Skeletal muscle tissue (tissue), 4 donors: Measurements from ENCODE around the gene KIF25. TPM values are rescaled to one million over a fixed set of nuclear protein-coding genes. Genes with fewer than 3 reads are reported as not detected.

ENCODE experiments used
- H3K27ac ChIP-seq: one replicate; pipeline ENCODE4 v1.7.0; 2013; ENCODE audit warnings: mild to moderate bottlenecking, low read depth, low read length, inconsistent platforms
- H3K27me3 ChIP-seq, 3 donors: one replicate each; pipeline ENCODE4 v1.7.0; 2013; ENCODE audit warnings: low read length in 3 of 3; ENCODE audit not compliant: control insufficient read depth in 3 of 3, insufficient read depth in 3 of 3
- H3K36me3 ChIP-seq, 3 donors: one replicate each; pipeline ENCODE4 v1.7.0; 2013; ENCODE audit warnings: low read length in 3 of 3; ENCODE audit not compliant: control insufficient read depth in 3 of 3, insufficient read depth in 3 of 3
- H3K4me1 ChIP-seq, 3 donors: one replicate each; pipeline ENCODE4 v1.7.0; 2013; ENCODE audit warnings: low read length in 3 of 3, mild to moderate bottlenecking in 3 of 3; ENCODE audit not compliant: control insufficient read depth in 3 of 3, insufficient read depth in 3 of 3
- H3K4me3 ChIP-seq, 3 donors: one replicate each; pipeline ENCODE4 v1.7.0; 2013; ENCODE audit warnings: low read length in 3 of 3
- H3K9ac ChIP-seq, 3 donors: one replicate each; pipeline ENCODE4 v1.7.0; 2013; ENCODE audit warnings: low read length in 3 of 3, mild to moderate bottlenecking in 3 of 3, moderate library complexity in 2 of 3, low read depth in 1 of 3
- H3K9me3 ChIP-seq, 3 donors: one replicate each; pipeline ENCODE4 v1.7.0; 2013; ENCODE audit warnings: low read length in 3 of 3; ENCODE audit not compliant: control insufficient read depth in 3 of 3
- total RNA-seq: library from RNA; depleted of rRNA; stranded (reverse); fragments of >200 nt; gene quantifications from one replicate; pipeline ENCODE4 v1.2.3, GENCODE V29; 2014
- donor health status: Osteomylitis.

Gene KIF25
- total RNA-seq, 1 donor from 2014 or later = not detected

DNA sequence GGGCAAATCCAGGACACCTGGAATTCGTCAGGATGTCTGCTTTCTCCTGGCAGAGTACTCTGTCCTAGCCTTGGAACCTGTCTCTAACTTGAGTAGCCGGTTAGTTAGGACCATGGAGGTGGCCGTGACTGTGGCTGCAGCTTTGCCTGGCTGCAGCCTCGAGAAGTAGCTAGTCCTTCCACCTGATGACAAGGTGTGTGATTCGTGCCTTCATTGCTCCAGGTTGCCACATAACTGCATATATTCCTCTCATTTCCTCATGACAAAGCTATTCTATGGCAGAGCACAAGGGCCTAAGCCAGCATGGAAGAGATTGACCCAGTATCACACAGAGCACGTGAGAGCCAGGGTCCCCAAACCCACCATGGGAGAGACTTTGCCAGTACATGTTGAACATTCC, 39.8 kb upstream of the KIF25 start:
- Histone ChIP-seq H3K9ac (no peak overlapping the region), H3K4me3 (no peak overlapping the region), H3K27me3 (no peaks in the 10 kb centered on the region), H3K4me1 (peaks cover 0 to 7% (median 0%) of the 10 kb centered on the region in 3 donors), H3K36me3 (peaks cover 2 to 10% (median 3%) of the 10 kb centered on the region in 3 donors), H3K27ac (no peak overlapping the region), H3K9me3 (no peaks in the 10 kb centered on the region)

DNA sequence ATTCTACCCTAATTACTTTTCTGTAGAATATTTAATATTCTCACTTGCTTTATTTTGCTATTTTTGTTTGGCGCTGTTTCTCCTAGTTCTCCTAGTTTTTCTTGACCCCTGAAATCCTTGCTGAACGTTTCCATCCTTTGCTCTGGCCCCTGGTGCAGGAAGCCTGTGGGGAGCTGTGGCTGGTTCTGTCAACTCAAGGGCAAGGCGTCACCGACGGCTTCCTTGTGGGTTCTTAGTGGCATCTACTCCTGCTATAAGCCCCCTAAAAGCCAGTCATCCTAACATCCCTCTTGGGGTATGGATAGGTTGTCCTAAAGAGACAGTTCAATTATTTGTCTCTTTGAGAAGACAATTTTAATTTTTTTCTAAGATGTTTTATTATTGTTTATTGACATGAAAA, 36.9 kb upstream of the KIF25 start:
- H3K4me3 ChIP-seq = no peak overlapping the region
- no peak overlapping the region for H3K27ac ChIP-seq
- peaks cover 0 to 9% (median 0%) of the 10 kb centered on the region in 3 donors for H3K4me1 ChIP-seq
- H3K9ac ChIP-seq = no peak overlapping the region
- peaks cover 5 to 11% (median 7%) of the 10 kb centered on the region in 3 donors for H3K36me3 ChIP-seq
- no peaks in the 10 kb centered on the region for H3K27me3 ChIP-seq
- no peaks in the 10 kb centered on the region for H3K9me3 ChIP-seq

DNA sequence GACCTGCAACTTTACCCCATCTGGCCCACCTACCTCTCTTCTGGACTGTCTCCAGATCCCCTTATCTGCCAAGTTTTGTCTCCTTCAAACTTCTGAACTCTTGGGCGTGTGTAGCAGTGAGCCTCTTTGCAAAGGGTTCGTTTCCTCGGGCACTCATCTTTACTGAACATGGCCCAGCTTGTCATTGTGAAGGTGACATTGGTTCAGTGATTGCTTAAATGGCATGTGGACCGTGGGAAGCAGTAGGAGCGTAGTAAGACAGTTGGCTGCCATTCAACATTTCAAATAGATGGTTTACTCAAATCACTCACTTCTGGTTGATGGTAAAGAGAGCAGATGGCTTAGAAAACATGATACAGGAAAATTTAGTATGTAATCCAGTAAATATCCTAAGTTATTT, 34.8 kb upstream of the KIF25 start:
- Histone ChIP-seq H3K36me3 (peaks cover 3 to 22% (median 15%) of the 10 kb centered on the region in 3 donors), H3K27ac (no peak overlapping the region), H3K4me1 (peaks cover 0 to 11% (median 0%) of the 10 kb centered on the region in 3 donors), H3K9ac (no peak overlapping the region), H3K9me3 (no peaks in the 10 kb centered on the region), H3K27me3 (no peaks in the 10 kb centered on the region), H3K4me3 (no peak overlapping the region)

- no peak overlapping the region for H3K9ac ChIP-seq
- H3K36me3 ChIP-seq = peaks cover 4 to 22% (median 16%) of the 10 kb centered on the region in 3 donors
- H3K27me3 ChIP-seq = no peaks in the 10 kb centered on the region
- H3K4me1 ChIP-seq = peaks cover 0 to 11% (median 0%) of the 10 kb centered on the region in 3 donors
- no peak overlapping the region for H3K27ac ChIP-seq
- no peak overlapping the region for H3K4me3 ChIP-seq
- H3K9me3 ChIP-seq = no peaks in the 10 kb centered on the region
Observed at GRCh38 chr6:167963589-167964057, 33.8 kb upstream of the KIF25 start.

DNA sequence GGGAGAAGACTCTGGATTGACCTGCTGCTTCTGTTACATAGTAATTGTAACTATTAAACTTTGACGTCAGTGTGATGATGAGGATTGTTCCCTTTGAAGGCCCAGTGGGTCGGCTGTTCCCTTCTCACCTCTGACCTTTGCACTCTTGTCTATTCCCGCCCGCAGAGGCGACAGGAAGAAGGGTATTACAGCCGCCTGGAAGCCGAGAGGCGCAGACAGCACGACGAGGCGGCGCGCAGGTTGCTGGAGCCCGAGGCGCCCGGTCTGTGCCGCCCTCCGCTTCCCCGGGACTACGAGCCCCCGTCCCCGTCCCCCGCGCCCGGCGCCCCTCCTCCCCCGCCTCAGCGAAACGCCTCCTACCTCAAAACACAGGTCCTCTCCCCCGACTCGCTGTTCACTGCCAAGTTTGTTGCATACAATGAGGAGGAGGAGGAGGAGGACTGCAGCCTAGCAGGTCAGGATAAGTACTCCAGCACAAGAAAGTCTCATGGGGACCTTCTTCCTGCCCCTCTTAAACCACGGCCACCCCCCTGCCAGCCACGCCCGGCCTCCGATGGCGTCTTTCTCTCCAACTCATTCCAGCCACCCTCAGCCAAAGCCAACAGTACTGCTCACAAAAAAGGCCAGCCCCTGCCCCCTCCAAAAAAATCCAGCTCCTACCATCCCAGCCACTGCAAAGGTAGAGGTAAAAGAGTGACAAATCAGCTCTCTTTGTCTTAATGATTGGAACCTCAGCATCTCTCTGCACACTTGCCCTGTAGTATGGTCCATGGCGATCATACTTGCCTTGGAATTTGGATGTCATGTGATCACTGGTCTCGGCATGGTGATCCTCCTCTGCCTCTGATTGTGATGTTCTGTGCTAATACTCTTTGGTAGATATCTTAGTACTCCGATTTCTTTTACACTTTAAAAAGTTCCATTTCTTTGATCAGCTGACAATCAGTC, 31.6 kb upstream of the KIF25 start:
- H3K4me1 ChIP-seq = peaks cover 0 to 11% (median 0%) of the 10 kb centered on the region in 3 donors
- H3K36me3 ChIP-seq = peaks cover 10 to 30% (median 21%) of the 10 kb centered on the region in 3 donors
- no peak overlapping the region for H3K4me3 ChIP-seq

GRCh38 chr6:167966540-167966905, 30.9 kb upstream of the KIF25 start:
- Histone ChIP-seq H3K27ac (no peak overlapping the region), H3K4me3 (no peak overlapping the region), H3K9me3 (no peaks in the 10 kb centered on the region), H3K9ac (no peak overlapping the region), H3K27me3 (no peaks in the 10 kb centered on the region), H3K4me1 (peaks cover 0 to 11% (median 0%) of the 10 kb centered on the region in 3 donors), H3K36me3 (peaks cover 10 to 30% (median 21%) of the 10 kb centered on the region in 3 donors)

More for the DNA sequence above, 31.6 kb upstream of the KIF25 start:
- no peaks in the 10 kb centered on the region for H3K27me3 ChIP-seq
- peak overlapping the region in 1 of 3 donors; percentile 14 for H3K9ac ChIP-seq
- no peak overlapping the region for H3K27ac ChIP-seq
- H3K9me3 ChIP-seq = no peaks in the 10 kb centered on the region

DNA sequence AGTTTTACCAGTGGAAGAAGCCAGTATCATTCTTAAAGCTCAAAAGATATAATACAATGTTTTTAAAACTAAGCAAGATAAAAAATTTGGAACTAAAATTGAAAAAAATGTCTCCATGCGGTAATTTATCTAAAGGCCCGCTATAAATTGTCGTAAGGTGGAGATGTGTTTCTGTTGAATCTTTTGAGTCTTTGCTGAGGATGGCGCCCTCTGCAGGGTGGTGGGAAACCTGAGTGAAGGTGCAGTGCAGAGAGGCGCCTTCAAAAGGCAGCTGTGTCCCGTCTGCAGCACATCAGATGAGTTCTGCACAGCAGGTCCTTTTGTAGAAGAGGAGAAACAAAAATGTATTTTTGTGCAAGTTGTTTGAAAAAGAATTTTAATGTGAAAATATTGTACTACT, 29.4 kb upstream of the KIF25 start:
- Histone ChIP-seq H3K9ac (no peak overlapping the region), H3K27ac (no peak overlapping the region), H3K36me3 (peaks cover 15 to 27% (median 15%) of the 10 kb centered on the region in 3 donors), H3K4me1 (peaks cover 0 to 11% (median 0%) of the 10 kb centered on the region in 3 donors), H3K27me3 (no peaks in the 10 kb centered on the region), H3K4me3 (no peak overlapping the region), H3K9me3 (no peaks in the 10 kb centered on the region)

GRCh38 chr6:167970230-167970629, 27.2 kb upstream of the KIF25 start:
- no peaks in the 10 kb centered on the region for H3K27me3 ChIP-seq
- H3K4me1 ChIP-seq = peaks cover 7 to 15% (median 8%) of the 10 kb centered on the region in 3 donors
- peaks cover 15 to 24% (median 15%) of the 10 kb centered on the region in 3 donors for H3K36me3 ChIP-seq
- H3K27ac ChIP-seq = no peak overlapping the region
- no peak overlapping the region for H3K4me3 ChIP-seq
- no peaks in the 10 kb centered on the region for H3K9me3 ChIP-seq
- no peak overlapping the region for H3K9ac ChIP-seq

DNA sequence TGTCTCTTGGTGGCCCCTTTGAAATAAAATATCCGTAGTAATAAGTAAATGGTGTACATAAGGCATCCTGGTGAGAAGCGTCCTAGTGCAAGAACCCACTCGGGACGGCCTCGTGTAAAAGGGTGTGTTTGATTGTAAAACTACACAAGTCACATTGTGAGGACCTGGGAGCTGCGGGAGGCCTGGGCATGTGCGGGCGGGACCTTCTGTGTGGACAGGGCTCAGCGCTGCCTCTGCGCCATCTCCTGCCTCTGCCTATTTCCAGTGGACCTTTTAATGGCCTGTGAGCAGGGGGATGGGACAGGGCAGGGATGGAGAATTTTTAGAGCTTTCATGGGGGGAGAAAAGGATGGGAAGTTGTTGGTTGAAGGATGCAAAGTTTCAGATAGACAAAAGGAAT, 25.3 kb upstream of the KIF25 start:
- no peak overlapping the region for H3K4me3 ChIP-seq
- no peak overlapping the region for H3K27ac ChIP-seq
- H3K27me3 ChIP-seq = no peaks in the 10 kb centered on the region
- peaks cover 12 to 14% (median 13%) of the 10 kb centered on the region in 3 donors for H3K4me1 ChIP-seq
- no peak overlapping the region for H3K9ac ChIP-seq
- H3K36me3 ChIP-seq = peaks cover 10 to 11% (median 11%) of the 10 kb centered on the region in 3 donors
- H3K9me3 ChIP-seq = no peaks in the 10 kb centered on the region
